GM10847 (cell line): ENCODE results near the gene RNF151.

ENCODE experiments used
- POLR2A ChIP-seq: IDR thresholded peaks from 2 replicates; pipeline ENCODE4 v1.6.1; 2011; ENCODE audit not compliant: insufficient read length; ENCODE audit errors: extremely low read depth

The RNF151 gene

GRCh38 chr16:1946495-1947368 lies 19.9 kb upstream of the RNF151 start:
- no peak for TF ChIP-seq POLR2A

- no peak for TF ChIP-seq POLR2A
Observed at GRCh38 chr16:1947369-1947670, 19.3 kb upstream of the RNF151 start.

- no peak for TF ChIP-seq POLR2A
Observed at GRCh38 chr16:1949507-1949906, 17.1 kb upstream of the RNF151 start.

GRCh38 chr16:1950047-1950446 lies 16.6 kb upstream of the RNF151 start:
- no peak for TF ChIP-seq POLR2A

- no peak for TF ChIP-seq POLR2A
Observed at GRCh38 chr16:1950559-1950958, 16.1 kb upstream of the RNF151 start.

GRCh38 chr16:1953734-1954133 lies 12.9 kb upstream of the RNF151 start:
- TF ChIP-seq POLR2A = no peak

GRCh38 chr16:1958715-1959268 lies 7.9 kb upstream of the RNF151 start:
- no peak for TF ChIP-seq POLR2A

GRCh38 chr16:1959269-1960039 lies 7.2 kb upstream of the RNF151 start, which contains the start of gene NDUFB10:
TSS of gene NDUFB10 (plus strand) at chr16:1959538. CDS start at chr16:1959625, 87 bp downstream.
- peak; percentile 82 for TF ChIP-seq POLR2A

- no peak for TF ChIP-seq POLR2A
Observed at GRCh38 chr16:1960665-1961630, 5.7 kb upstream of the RNF151 start.

- TF ChIP-seq POLR2A = no peak
Observed at GRCh38 chr16:1961651-1962067, 5.0 kb upstream of the RNF151 start.

- TF ChIP-seq POLR2A = no peak
Observed at GRCh38 chr16:1963806-1964505, 2.7 kb upstream of the RNF151 start.

GRCh38 chr16:1964506-1965395 lies 1.9 kb upstream of the RNF151 start, which contains the start of gene RPS2:
TSS of gene RPS2 (minus strand) at chr16:1964826. CDS start at chr16:1964625, 201 bp downstream.
- TF ChIP-seq POLR2A = peak; percentile 100

GRCh38 chr16:1965396-1966001 lies 1.2 kb upstream of the RNF151 start:
- no peak for TF ChIP-seq POLR2A
